Kidney epithelial cell (primary cell): ENCODE measurements around the gene GDAP1L1. TPM values are rescaled to one million over a fixed set of nuclear protein-coding genes. Genes with fewer than 3 reads are reported as not detected.

Source experiments
- DNase-seq: peaks from one replicate; pipeline ENCODE4 v3.0.0-alpha.2; 2010; ENCODE audit warnings: low read depth
- H3K27me3 ChIP-seq: 2 replicates; pipeline ENCODE4 v1.6.0; 2011; ENCODE audit warnings: low read length; ENCODE audit not compliant: control insufficient read depth, insufficient read depth
- H3K36me3 ChIP-seq: 2 replicates; pipeline ENCODE4 v1.5.1; 2011; ENCODE audit warnings: low read length; ENCODE audit not compliant: control insufficient read depth, insufficient read depth
- H3K4me3 ChIP-seq: 2 replicates; pipeline ENCODE4 v1.5.1; 2011; ENCODE audit warnings: low read depth, mild to moderate bottlenecking, control low read depth, low read length
- CTCF ChIP-seq: IDR thresholded peaks from 2 replicates; pipeline ENCODE4 v1.5.1; 2011; ENCODE audit warnings: mild to moderate bottlenecking, moderate library complexity, low read length, control low read depth, inconsistent platforms; ENCODE audit not compliant: insufficient read depth, poor library complexity, severe bottlenecking
- total RNA-seq: library from RNA; depleted of rRNA; stranded (reverse); fragments of >200 nt; gene quantifications from 2 replicates; pipeline ENCODE4 v1.2.3, GENCODE V29; 2015

Gene GDAP1L1
- total RNA-seq, 1 donor from 2014 or later, result not detected

- H3K4me3 ChIP-seq, result no peak overlapping the region
- DNase-seq, result no peak
- no peak for TF ChIP-seq CTCF
Measured at GRCh38 chr20:44306927-44307326, 59.8 kb downstream of the GDAP1L1 start.

GRCh38 chr20:44309763-44310663 lies 62.9 kb downstream of the GDAP1L1 start:
- Histone ChIP-seq H3K27me3 (no peaks in the 10 kb centered on the region), H3K4me3 (peak overlapping the region; percentile 85), H3K36me3 (no peaks in the 10 kb centered on the region)
- no peak for DNase-seq
- TF ChIP-seq CTCF, result no peak

More at GRCh38 chr20:44306927-44307326, 59.8 kb downstream of the GDAP1L1 start:
- Histone ChIP-seq H3K36me3 (no peaks in the 10 kb centered on the region), H3K27me3 (no peaks in the 10 kb centered on the region)

GRCh38 chr20:44310664-44311639 lies 63.8 kb downstream of the GDAP1L1 start, which contains the start of gene FITM2:
TSS of gene FITM2 (minus strand) at chr20:44311202. CDS start at chr20:44311148, 54 bp downstream.
- no peaks in the 10 kb centered on the region for H3K36me3 ChIP-seq

GRCh38 chr20:44314870-44315269 lies 67.8 kb downstream of the GDAP1L1 start:
- Histone ChIP-seq H3K4me3 (no peak overlapping the region), H3K27me3 (no peaks in the 10 kb centered on the region), H3K36me3 (no peaks in the 10 kb centered on the region)
- TF ChIP-seq CTCF, result no peak
- DNase-seq, result no peak

More at GRCh38 chr20:44310664-44311639, 63.8 kb downstream of the GDAP1L1 start, which contains the start of gene FITM2:
- Histone ChIP-seq H3K27me3 (no peaks in the 10 kb centered on the region), H3K4me3 (peak within 1 kb of the TSS; percentile 85)
- peak; percentile 93 for TF ChIP-seq CTCF
- peak; percentile 76 for DNase-seq

GRCh38 chr20:44319839-44320422 lies 72.8 kb downstream of the GDAP1L1 start:
- no peak for DNase-seq
- no peak for TF ChIP-seq CTCF
- no peak overlapping the region for H3K4me3 ChIP-seq
- no peaks in the 10 kb centered on the region for H3K27me3 ChIP-seq
- no peaks in the 10 kb centered on the region for H3K36me3 ChIP-seq
